Measurements from ENCODE around the gene E2F1. TPM values are rescaled to one million over a fixed set of nuclear protein-coding genes. Genes with fewer than 3 reads are reported as not detected.

E2F1 gene
- total and polyA plus RNA-seq, 2 experiments from 2014 or later, result 12.1 to 42.6 TPM

GRCh38 chr20:33656783-33657703, 29.1 kb downstream of the E2F1 start:
- no peak overlapping the region for H3K4me3 Mint-ChIP-seq
- peaks cover 16% of the 10 kb centered on the region for H3K4me1 Mint-ChIP-seq
- DNase-seq (ENCODE audit: low spot score), result no peak

More at GRCh38 chr20:33656783-33657703, 29.1 kb downstream of the E2F1 start:
- H3K27ac Mint-ChIP-seq, result no peak overlapping the region
- no peak for TF ChIP-seq JUNB (IDR thresholded peaks at IDR 0.05; ENCODE audit: unreplicated experiment)
- no peak for TF ChIP-seq REST (IDR thresholded peaks at IDR 0.05; ENCODE audit: unreplicated experiment)
- no peak for TF ChIP-seq EZH2phosphoT487 (IDR thresholded peaks at IDR 0.05; ENCODE audit: unreplicated experiment)
- no peak for TF ChIP-seq NANOG (IDR thresholded peaks at IDR 0.05; ENCODE audit: borderline replicate concordance)
- no peak for TF ChIP-seq STAT1 (IDR thresholded peaks at IDR 0.05; ENCODE audit: unreplicated experiment)
- TF ChIP-seq CTCF (conservative IDR thresholded peaks at IDR 0.05; ENCODE audit: low read depth in 2 of 2), result no peak
- no peak for TF ChIP-seq ZNF114 (CRISPR knock-in tag; IDR thresholded peaks at IDR 0.05)
- TF ChIP-seq ETS1 (IDR thresholded peaks at IDR 0.05), result no peak
- TF ChIP-seq POLR2AphosphoS5 (IDR thresholded peaks at IDR 0.05; ENCODE audit: low read depth), result no peak
- H3K9me3 Mint-ChIP-seq, result no peaks in the 10 kb centered on the region; the same call in 2 of the 3 replicates
- H3K27ac ChIP-seq (ENCODE audit: low read depth), result no peak overlapping the region
- no peak overlapping the region for H2AFZ ChIP-seq
- no peaks in the 10 kb centered on the region; the same call in 1 of the 2 replicates for H4K20me1 ChIP-seq (replicated peaks; ENCODE audit: insufficient read depth)
- peaks cover 11% of the 10 kb centered on the region for H3K27me3 Mint-ChIP-seq (ENCODE audit: insufficient read depth, low read depth, poor library complexity)
- ATAC-seq, result no peak
- H3K27me3 ChIP-seq (ENCODE audit: insufficient read depth), result no peaks in the 10 kb centered on the region
- H3K36me3 Mint-ChIP-seq (ENCODE audit: low read depth), result no peaks in the 10 kb centered on the region; the same call in 2 of the 3 replicates
- H3K4me3 ChIP-seq, result no peak overlapping the region
- H3K4me2 ChIP-seq, result no peak overlapping the region
- H3K4me1 ChIP-seq (ENCODE audit: insufficient read depth), result no peaks in the 10 kb centered on the region
- no peaks in the 10 kb centered on the region for H3K79me2 ChIP-seq (replicated peaks; ENCODE audit: insufficient read depth)
- no peaks in the 10 kb centered on the region for H3F3A ChIP-seq (replicated peaks; ENCODE audit: low read depth)
- no peaks in the 10 kb centered on the region for H3K36me3 ChIP-seq (ENCODE audit: insufficient read depth)
- H3K9me2 ChIP-seq (ENCODE audit: insufficient read depth), result no peaks in the 10 kb centered on the region
